HG02759 (cell line): Measurements from ENCODE around the gene MAP3K5.
"Not testable (repeated sequence)": the region's sequence is repeated elsewhere in the genome, so short reads cannot be mapped to it uniquely, and the experiment has no call there.

ENCODE experiments used
- ATAC-seq: cut with Tn5 transposase; IDR thresholded peaks from one replicate; pipeline ENCODE4 v1.9.1; 2021; ENCODE audit warnings: mild to moderate bottlenecking, moderate library complexity; ENCODE audit not compliant: unreplicated experiment

Gene MAP3K5

GRCh38 chr6:136696238-136696637, 96.0 kb downstream of the MAP3K5 start:
- ATAC-seq, result no peak

GRCh38 chr6:136695412-136695811, 96.9 kb downstream of the MAP3K5 start:
- no peak for ATAC-seq

DNA sequence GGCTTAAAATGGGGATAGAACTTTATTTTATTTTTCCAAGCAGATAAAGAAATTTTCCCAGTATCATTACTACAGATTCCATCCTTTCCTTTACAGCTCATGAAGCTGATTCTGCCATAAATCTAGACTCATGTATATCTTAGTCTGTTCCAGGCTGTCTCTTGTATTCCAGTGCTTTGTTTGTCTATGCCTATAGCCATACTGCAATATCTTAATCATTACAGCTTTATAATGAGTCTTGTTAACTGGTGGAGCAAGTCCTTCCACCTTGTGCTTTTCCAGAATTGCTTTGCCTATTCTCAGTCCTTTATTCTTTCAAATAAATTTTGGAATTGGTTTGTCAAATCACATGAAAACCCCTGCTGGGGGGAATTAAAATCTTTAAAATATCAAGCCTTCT, 99.2 kb downstream of the MAP3K5 start:
- no peak for ATAC-seq

DNA sequence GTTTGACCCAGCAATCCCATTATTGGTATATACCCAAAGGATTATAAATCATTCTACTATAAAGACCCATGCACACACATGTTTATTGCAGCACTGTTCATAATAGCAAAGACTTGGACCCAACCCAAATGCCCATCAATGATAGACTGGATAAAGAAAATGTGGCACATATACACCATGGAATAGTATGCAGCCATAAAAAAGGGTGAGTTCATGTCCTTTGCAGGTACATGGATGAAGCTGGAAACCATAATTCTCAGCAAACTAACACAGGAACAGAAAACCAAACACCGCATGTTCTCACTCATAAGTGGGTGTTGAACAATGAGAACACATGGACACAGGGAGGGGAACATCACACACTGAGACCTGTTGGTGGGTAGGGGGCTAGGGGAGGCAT, 104.4 kb downstream of the MAP3K5 start:
- not testable (repeated sequence) for ATAC-seq

GRCh38 chr6:136685540-136686108, 106.7 kb downstream of the MAP3K5 start:
- no peak for ATAC-seq

- ATAC-seq, result no peak
Observed at GRCh38 chr6:136684466-136684865, 107.8 kb downstream of the MAP3K5 start.

- ATAC-seq, result no peak
Observed at GRCh38 chr6:136683209-136683941, 108.9 kb downstream of the MAP3K5 start.

DNA sequence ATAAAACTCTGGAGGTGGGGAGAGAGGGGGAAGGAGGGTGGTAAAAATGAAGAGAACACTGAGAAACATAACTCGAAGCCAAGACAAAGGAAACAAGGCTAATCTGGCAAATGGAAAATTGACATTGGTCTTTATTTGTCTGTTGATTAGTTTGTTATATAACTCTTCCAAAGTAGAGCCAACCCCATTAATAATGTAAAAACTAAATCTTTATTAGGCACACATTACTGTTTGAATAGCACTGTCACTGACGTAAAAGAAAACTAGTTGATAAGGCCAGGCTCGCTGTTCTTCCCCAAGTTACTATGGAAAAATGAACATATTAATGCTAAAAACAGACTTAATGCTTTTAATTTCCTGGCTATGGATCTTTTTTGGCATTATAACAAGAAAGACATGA, 110.0 kb downstream of the MAP3K5 start:
- ATAC-seq, result no peak

DNA sequence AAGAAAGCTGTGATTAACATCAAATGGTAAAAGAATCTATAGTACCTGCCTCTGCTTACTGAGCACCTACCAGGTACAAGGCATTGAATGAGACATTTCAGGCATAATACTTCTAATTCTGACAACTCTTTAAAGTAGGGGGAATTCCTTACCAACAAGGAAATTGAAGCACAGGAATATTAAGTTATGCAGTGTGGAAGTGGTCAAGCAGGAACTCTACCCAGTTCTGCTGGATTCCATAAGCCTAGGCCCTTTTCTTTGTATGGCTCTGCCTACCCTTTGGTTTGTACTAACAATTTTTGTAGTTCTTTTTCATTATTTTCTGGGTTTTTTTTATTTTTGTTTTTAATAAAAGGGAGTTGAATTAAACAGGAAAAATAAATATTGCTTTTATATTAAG, 114.5 kb downstream of the MAP3K5 start:
- ATAC-seq, result no peak

- no peak for ATAC-seq
Observed at GRCh38 chr6:136677344-136677743, 114.9 kb downstream of the MAP3K5 start.

DNA sequence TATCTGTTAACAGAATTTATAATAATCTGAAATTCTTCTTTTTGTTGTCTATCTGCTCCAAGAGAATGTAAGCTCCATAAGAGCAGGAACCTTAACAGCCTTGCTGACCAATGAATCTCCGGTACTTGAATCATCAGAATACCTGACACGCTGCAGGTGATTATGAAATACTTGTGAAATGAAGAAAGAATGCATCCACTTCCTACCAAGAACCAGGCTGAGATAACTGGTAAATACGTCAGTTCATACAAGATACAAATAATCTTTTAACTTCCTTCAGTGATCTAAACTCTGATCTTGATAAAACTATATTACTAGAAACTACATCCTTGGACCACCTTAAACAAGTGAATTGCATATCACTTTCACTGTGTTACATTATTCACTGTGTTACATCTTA, 116.2 kb downstream of the MAP3K5 start:
- no peak for ATAC-seq

- no peak for ATAC-seq
Observed at GRCh38 chr6:136673571-136673970, 118.7 kb downstream of the MAP3K5 start.

DNA sequence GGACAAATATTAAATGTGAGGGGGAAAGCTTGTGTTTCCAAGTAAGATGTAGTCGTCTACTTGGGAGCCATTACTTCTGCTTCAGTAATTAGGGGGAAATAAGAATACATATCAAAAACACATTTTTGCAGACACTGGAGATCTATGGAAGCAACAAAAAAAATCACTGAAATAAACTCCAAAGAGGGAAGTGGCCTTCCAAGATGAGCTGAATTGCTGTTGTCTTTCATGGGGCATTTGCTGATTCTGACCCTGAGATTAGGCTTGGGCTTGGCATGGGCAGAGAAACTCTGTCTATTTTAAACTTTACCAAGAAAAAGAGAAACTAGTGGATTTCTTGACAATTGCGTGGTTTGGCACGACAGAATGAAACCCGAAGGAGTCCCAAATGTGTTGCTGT, 120.1 kb downstream of the MAP3K5 start:
- ATAC-seq, result no peak

DNA sequence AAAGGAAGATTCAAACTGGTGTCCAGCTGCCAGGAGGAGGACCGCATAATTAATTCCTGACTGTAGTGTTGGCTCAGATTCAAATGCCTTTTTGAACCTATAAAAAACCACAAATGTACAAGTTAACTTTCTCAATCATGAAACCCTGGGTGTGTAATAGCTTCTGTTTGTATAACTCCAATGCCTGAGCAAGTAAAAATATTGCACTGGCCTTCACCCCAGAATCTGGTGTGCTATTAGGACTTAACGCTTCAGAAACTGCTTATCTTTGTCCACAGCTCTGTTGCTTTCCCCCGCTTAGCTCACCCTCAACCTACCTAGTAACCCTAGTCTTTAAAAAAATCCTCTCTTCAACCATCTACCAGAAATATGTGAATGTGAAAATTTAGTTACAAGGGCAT, 123.0 kb downstream of the MAP3K5 start:
- no peak for ATAC-seq

DNA sequence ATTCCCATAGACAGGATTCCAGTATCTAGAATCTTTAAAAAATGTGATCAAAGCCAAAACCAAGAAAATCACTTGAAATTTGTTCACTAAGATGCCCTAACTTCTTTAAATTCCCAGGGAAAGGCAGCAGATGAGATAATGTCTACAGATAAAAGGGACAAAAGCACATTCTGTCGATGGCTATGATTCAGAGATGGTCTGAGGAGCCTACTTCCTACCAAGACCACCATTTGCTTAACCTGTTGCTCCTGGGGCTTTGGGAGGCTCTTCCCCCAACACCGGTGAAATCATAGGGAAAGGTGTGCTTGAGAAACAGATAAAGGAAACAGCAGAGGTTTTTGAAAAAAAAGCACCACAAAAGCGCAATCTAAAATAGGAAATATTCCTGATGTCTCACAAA, 123.7 kb downstream of the MAP3K5 start:
- no peak for ATAC-seq

- ATAC-seq, result no peak
Observed at GRCh38 chr6:136666041-136666440, 126.2 kb downstream of the MAP3K5 start.

GRCh38 chr6:136662347-136663237, 129.7 kb downstream of the MAP3K5 start:
- ATAC-seq, result no peak

GRCh38 chr6:136660727-136661126, 131.6 kb downstream of the MAP3K5 start:
- no peak for ATAC-seq

GRCh38 chr6:136659991-136660499, 132.2 kb downstream of the MAP3K5 start:
- ATAC-seq, result no peak

GRCh38 chr6:136658711-136659110, 133.6 kb downstream of the MAP3K5 start:
- no peak for ATAC-seq

DNA sequence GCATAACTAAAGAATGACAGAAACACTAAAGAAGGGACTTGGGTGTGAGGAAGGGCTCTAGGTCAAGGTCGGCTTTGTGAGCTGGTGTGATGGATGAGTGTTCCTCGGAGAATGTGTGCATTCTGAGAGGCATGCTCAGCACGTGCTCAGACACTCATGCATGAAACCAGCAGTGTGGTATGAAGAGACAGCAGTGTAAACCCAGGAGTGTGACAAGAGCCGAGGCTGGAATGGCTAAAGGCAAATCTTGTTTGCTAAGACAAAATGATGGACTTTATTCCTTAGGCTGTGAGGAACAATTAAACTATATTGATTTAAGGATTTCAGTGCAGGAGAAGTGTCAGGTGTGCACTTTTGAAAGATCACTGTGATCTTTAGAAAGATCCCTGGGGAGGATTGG, 134.6 kb downstream of the MAP3K5 start:
- ATAC-seq, result no peak

- no peak for ATAC-seq
Observed at GRCh38 chr6:136656121-136656520, 136.2 kb downstream of the MAP3K5 start.
